SK-N-MC (cell line): ENCODE results near the gene CUX1.

ENCODE experiments used
- EZH2 ChIP-seq: fragments of 200-600 bp; sonication (generic); IDR thresholded peaks from one replicate; pipeline ENCODE4 v1.6.1; 2017; ENCODE audit warnings: antibody characterized with exemption
- POLR2AphosphoS5 ChIP-seq: IDR thresholded peaks from 2 replicates; pipeline ENCODE4 v1.6.1; 2012; ENCODE audit warnings: mild to moderate bottlenecking, low read depth, low read length, borderline replicate concordance

DNA sequence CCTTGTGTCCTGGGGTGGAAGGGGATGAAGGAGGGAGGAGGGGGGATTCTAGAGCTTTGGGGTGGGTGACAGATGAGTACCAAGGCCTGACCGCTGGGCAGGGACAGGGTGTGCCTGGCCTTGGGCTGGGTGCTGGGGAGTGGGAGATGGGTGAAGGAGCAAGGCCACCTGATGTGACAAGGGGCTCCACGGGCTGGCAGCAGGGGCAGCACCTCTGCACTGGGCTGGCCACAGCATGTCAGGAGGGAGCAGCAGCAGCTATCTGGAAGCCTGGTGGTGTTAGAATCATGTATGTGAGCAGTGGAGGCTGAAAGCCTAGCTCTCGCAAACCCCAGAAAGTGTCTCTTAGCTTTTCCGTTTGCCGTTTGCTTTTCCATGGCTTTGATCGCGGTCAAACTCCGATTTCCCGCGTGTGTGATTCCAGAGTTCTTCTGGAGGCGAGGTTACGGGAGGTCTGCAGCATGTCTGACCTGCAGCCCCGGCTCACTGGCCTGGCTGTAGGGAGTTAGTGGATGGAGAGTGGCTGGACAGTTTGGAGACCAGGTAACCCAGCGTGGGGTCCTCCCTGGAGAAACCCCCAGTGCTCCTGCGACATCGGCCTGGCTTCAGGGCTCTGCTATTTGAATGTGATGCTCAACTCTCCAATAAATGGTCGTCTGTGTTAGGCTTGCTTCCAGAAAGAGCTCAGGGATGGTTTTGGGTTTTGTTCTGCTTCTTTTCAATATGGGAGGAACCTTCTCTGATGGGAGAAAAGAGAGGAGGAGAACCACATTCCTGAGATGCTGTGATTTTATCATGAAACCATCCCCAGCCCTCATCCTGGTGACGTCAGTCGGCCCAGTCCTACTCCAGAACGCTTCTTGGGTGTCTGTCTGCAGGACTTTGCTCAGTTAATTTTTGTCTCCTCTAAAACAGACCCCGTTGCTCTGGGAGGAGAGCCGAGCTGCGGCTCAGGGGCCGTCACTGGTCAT lies 105.5 kb downstream of the CUX1 start:
- TF ChIP-seq EZH2 = no peak
- TF ChIP-seq POLR2AphosphoS5 = no peak
